ENCODE results near the gene FAIM. TPM values are rescaled to one million over a fixed set of nuclear protein-coding genes. Genes with fewer than 3 reads are reported as not detected.

FAIM gene
- total and polyA plus RNA-seq, 12 donors = 1.5 to 15.7 (median 2.8) TPM

DNA sequence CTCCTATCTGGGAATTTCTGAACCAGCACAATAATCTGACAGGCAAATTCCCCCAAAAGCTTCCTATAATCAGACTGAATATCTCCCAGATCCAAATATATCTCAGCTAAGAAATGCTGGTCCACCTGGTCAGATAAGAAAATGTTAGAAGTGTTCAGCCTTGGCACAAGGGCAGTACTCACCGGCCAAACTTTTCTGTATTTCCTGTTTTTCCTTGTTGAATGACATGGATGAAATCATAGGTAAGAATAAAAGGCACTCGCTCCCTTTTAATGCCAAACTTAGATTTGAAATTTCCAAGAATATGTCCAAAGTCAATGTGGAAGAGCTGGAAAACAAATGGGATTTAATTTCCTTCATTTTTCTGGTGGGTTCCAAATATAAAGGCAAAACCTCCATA is 48.9 kb downstream of the FAIM start:
- DNase-seq (no peak), ATAC-seq (no peak)
- no peaks in the 10 kb centered on the region for H3K27me3 ChIP-seq
- no peaks in the 10 kb centered on the region for H3K9me3 ChIP-seq
- H3K4me1 ChIP-seq = no peaks in the 10 kb centered on the region
- H3K4me3 ChIP-seq = no peak overlapping the region
- 69 to 81% methylated on average over 2 of the region's 2 CpGs for WGBS, 2 donors
- TF ChIP-seq, protein P1, sequence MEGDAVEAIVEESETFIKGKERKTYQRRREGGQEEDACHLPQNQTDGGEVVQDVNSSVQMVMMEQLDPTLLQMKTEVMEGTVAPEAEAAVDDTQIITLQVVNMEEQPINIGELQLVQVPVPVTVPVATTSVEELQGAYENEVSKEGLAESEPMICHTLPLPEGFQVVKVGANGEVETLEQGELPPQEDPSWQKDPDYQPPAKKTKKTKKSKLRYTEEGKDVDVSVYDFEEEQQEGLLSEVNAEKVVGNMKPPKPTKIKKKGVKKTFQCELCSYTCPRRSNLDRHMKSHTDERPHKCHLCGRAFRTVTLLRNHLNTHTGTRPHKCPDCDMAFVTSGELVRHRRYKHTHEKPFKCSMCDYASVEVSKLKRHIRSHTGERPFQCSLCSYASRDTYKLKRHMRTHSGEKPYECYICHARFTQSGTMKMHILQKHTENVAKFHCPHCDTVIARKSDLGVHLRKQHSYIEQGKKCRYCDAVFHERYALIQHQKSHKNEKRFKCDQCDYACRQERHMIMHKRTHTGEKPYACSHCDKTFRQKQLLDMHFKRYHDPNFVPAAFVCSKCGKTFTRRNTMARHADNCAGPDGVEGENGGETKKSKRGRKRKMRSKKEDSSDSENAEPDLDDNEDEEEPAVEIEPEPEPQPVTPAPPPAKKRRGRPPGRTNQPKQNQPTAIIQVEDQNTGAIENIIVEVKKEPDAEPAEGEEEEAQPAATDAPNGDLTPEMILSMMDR (IDR thresholded peaks at IDR 0.05) = no peak
- no peak overlapping the region for H3K27ac ChIP-seq
- intact Hi-C loops (cut with DNase I) = no loop called here
- peaks cover 0 to 92% (median 30%) of the 10 kb centered on the region in 9 donors for H3K36me3 ChIP-seq

DNA sequence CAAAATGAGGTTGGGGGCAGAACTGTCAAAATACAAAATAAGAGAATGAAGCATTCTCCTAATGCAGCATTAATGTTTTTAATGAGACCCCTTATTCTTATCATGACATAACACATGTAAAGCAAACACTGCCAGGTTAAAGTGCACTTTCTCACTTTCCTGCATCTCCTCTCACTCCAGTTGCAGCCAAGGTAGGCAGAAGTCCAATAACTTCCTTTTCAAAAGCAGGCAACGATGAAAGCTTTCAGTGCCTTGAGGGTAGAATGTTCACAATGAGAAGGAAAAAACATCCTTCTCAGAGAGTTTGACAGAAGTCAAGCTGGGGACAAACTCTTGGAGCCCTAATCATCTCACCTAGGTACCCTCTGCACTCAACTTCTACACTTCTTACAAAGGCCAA is 59.5 kb downstream of the FAIM start:
- Histone ChIP-seq H3K27me3 (no peaks in the 10 kb centered on the region), H3K9me3 (no peaks in the 10 kb centered on the region), H3K4me1 (peaks cover 0 to 20% (median 4%) of the 10 kb centered on the region in 9 donors), H3K4me3 (no peak overlapping the region), H3K36me3 (peaks cover 0 to 65% (median 27%) of the 10 kb centered on the region in 9 donors), H3K27ac (no peak overlapping the region)
- WGBS, 2 donors = 38 to 48% methylated on average over 1 of the region's 1 CpG
- TF ChIP-seq, protein P1 (IDR thresholded peaks at IDR 0.05) = no peak
- no peak for DNase-seq
- ATAC-seq = no peak
- intact Hi-C loops (cut with DNase I) = loop anchor here in 1 of 10 donors (10.0 kb wide), 1 partner anchor 1677 kb away; no protein-coding TSS in a partner anchor

DNA sequence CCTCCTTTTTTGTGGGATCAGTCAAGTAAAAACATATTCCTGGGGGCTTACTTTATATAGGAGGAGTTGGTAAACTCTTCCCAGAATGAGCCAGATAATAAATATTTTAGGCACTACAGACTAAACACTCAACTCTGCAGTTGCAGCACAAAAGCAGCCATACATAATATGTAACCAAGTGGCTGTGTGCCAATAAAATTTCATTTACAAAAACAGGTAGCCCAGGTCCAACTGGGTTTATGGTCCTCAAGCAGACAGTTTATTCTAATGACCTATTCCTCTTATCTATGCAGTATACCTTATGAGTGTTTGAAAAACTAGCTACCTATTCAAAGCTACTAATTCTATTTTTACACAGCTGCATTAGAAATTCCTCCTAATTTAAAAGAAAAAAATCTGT is 61.8 kb downstream of the FAIM start:
- H3K4me1 ChIP-seq = peaks cover 0 to 26% (median 4%) of the 10 kb centered on the region in 9 donors
- H3K36me3 ChIP-seq = peaks cover 0 to 60% (median 14%) of the 10 kb centered on the region in 9 donors
- no peaks in the 10 kb centered on the region for H3K27me3 ChIP-seq
- TF ChIP-seq, protein P1 (IDR thresholded peaks at IDR 0.05) = no peak
- DNase-seq (no peak), ATAC-seq (no peak)
- intact Hi-C loops (cut with DNase I) = loop anchor here in 2 of 10 donors (10.0 kb wide), 1 partner anchor 56 kb away; no protein-coding TSS in a partner anchor
- H3K4me3 ChIP-seq = no peak overlapping the region
- H3K27ac ChIP-seq = no peak overlapping the region
- peaks cover 0 to 11% (median 0%) of the 10 kb centered on the region in 11 donors for H3K9me3 ChIP-seq

DNA sequence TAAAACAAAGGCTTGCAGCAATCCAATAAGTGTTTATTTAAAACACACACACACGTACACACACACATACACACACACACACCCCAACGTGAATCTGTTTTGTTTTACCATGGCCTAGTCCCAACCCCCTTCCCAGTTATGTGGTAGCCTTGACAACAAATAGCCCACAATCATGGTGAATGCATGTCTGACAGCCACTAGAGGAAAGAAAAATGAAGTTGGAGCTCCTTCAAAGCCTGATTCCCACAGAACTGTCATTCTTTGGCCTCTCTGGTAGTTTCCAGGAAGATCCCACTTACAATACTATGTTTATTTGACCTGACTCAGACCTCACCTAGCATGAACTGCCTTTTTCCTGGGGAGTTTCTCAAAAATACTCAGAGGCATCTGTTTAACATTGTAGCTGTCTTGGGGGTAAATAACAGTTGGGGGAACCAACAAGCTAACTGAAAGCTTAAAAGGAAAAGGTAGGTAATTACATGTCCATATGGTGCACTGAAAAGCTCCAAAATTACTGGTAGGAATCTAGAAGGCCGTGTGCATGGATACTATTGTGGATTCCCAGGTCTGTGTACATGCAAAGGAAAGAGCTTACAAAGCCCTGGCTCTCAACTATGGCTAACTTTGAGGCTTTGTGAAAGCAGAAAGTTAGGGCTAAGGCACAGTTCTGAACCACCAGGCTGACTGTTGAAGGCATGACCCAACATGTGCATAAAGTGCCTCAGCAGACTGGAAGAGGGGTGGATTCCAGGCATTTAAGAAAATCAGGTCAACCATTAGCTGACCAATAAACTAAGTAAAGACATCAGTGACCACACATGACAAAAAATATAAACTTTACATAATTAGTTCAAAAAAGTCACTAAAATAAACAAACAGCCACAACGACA is 65.3 kb downstream of the FAIM start:
- Histone ChIP-seq H3K36me3 (peaks cover 0 to 63% (median 17%) of the 10 kb centered on the region in 9 donors), H3K9me3 (peaks cover 0 to 30% (median 14%) of the 10 kb centered on the region in 11 donors), H3K4me1 (peaks cover 0 to 26% (median 4%) of the 10 kb centered on the region in 9 donors), H3K27me3 (no peaks in the 10 kb centered on the region), H3K27ac (no peak overlapping the region), H3K4me3 (no peak overlapping the region)
- DNase-seq (no peak), ATAC-seq (no peak)
- TF ChIP-seq, protein P1 (IDR thresholded peaks at IDR 0.05) = no peak
- intact Hi-C loops (cut with DNase I) = loop anchor here in 2 of 10 donors (10.0 kb wide), 1 partner anchor 59 kb away; no protein-coding TSS in a partner anchor
- 63 to 71% methylated on average over 4 of the region's 4 CpGs for WGBS, 2 donors

Measured in heart right ventricle (tissue), 16 donors.